HepG2 (cell line): ENCODE measurements around the gene CCDC6. TPM values are rescaled to one million over a fixed set of nuclear protein-coding genes. Genes with fewer than 3 reads are reported as not detected.

Source experiments
- ATAC-seq: fragments of 200-7000 bp; cut with Tn5 transposase; 3 replicates; pipeline ENCODE4 v1.9.1; 2020; ENCODE audit warnings: mild to moderate bottlenecking, moderate library complexity
- BruUV-seq: library from RNA; stranded (reverse); fragments of 400-500 nt; replicated peaks from 2 replicates; lab custom pipeline; 2021; lab: Mats Ljungman, UMichigan
- CTCF ChIA-PET: fragments of 300-600 bp; formaldehyde crosslinking; extraction: SDS; loops from one replicate; lab custom pipeline; 2021; ENCODE audit warnings: low total read pairs, inconsistent platforms, low intra/inter-chr PET ratio; lab: Yijun Ruan, JAX
- POLR2A ChIA-PET: fragments of 350-600 bp; sonication (Branson Sonifier 250); formaldehyde crosslinking; loops from one replicate; lab custom pipeline; 2020; ENCODE audit warnings: antibody characterized with exemption, inconsistent platforms; lab: Yijun Ruan, JAX
- DNase-seq: peaks from one replicate; pipeline ENCODE4 v3.0.0-alpha.2; 2015; ENCODE audit warnings: low spot score
- FAIRE-seq: peaks from 3 replicates; lab custom pipeline; 2011; peaks lifted over from hg19 to GRCh38; lab: Jason Lieb, UNC
- H2AFZ ChIP-seq: one replicate; pipeline ENCODE4 v1.6.1; 2011; ENCODE audit warnings: low read length, inconsistent platforms
- H3K27ac ChIP-seq: fragments of 300-600 bp; 3 replicates; pipeline ENCODE4 v1.8.0; 2011; ENCODE audit warnings: mixed run types, mild to moderate bottlenecking, mixed read lengths, low read length, inconsistent platforms; ENCODE audit not compliant: insufficient read depth; ENCODE audit errors: extremely low read length
- H3K27me3 ChIP-seq, 2 experiments: fragments of 200-600 bp in 1 of 2; 2 replicates in 1 of 2; 3 replicates in 1 of 2; pipeline versions ENCODE4 v1.6.0 to v1.8.0; 2011; ENCODE audit warnings: low read length in 2 of 2, mild to moderate bottlenecking in 2 of 2, moderate library complexity in 2 of 2, inconsistent platforms in 1 of 2; ENCODE audit not compliant: insufficient read depth in 2 of 2, control insufficient read depth in 1 of 2
- H3K36me3 ChIP-seq, 2 experiments: fragments of 200-600 bp in 1 of 2; replicated peaks in 1 of 2; 2 replicates in 1 of 2; 3 replicates in 1 of 2; pipeline versions ENCODE4 v1.5.1 to v1.8.0; 2011; ENCODE audit warnings: low read length in 2 of 2, inconsistent platforms in 1 of 2; ENCODE audit not compliant: insufficient read depth in 2 of 2, control insufficient read depth in 1 of 2
- H3K4me1 ChIP-seq: 2 replicates; pipeline ENCODE4 v1.5.1; 2012; ENCODE audit warnings: low read length, inconsistent platforms; ENCODE audit not compliant: insufficient read depth
- H3K4me2 ChIP-seq: 2 replicates; pipeline ENCODE4 v1.6.0; 2011; ENCODE audit warnings: low read depth, low read length, inconsistent platforms
- H3K4me3 ChIP-seq, 3 experiments: fragments of 200-600 bp in 1 of 3; sonication (generic), shearing (Covaris generic) in 1 of 3; replicated peaks in 1 of 3; 2 replicates each; pipeline ENCODE4 v1.5.1; 2011 to 2016; ENCODE audit warnings: low read length in 3 of 3, inconsistent platforms in 2 of 3, low read depth in 2 of 3, mild to moderate bottlenecking in 2 of 3, control low read depth in 1 of 3, mixed read lengths in 1 of 3; ENCODE audit not compliant: insufficient read depth in 1 of 3
- H3K79me2 ChIP-seq: one replicate; pipeline ENCODE4 v1.6.1; 2011; ENCODE audit warnings: low read length, inconsistent platforms; ENCODE audit not compliant: insufficient read depth
- H3K9ac ChIP-seq: 2 replicates; pipeline ENCODE4 v1.6.0; 2011; ENCODE audit warnings: mild to moderate bottlenecking, low read depth, low read length, inconsistent platforms; ENCODE audit not compliant: insufficient read depth
- H3K9me3 ChIP-seq: 2 replicates; pipeline ENCODE4 v1.5.1; 2012; ENCODE audit warnings: mild to moderate bottlenecking, low read length
- H4K20me1 ChIP-seq: 2 replicates; pipeline ENCODE4 v1.6.0; 2011; ENCODE audit warnings: inconsistent platforms, mild to moderate bottlenecking, low read length, moderate library complexity; ENCODE audit not compliant: insufficient read depth
- BCLAF1 ChIP-seq: fragments of 450-650 bp; IDR thresholded peaks from 2 replicates; pipeline ENCODE4 v1.6.1; 2017; ENCODE audit warnings: mild to moderate bottlenecking
- GFI1 ChIP-seq: sonication (generic); formaldehyde crosslinking; IDR thresholded peaks from 2 replicates; pipeline ENCODE4 v1.5.0; 2020; ENCODE audit warnings: missing genetic modification reagents, mild to moderate bottlenecking, borderline replicate concordance
- NFATC3 ChIP-seq: sonication (generic); formaldehyde crosslinking; IDR thresholded peaks from 2 replicates; pipeline ENCODE4 v1.5.1; 2020; ENCODE audit warnings: mild to moderate bottlenecking, missing genetic modification reagents
- NFYB ChIP-seq: sonication (generic); formaldehyde crosslinking; IDR thresholded peaks from 2 replicates; pipeline ENCODE4 v1.4.0; 2020; ENCODE audit warnings: missing genetic modification reagents
- RFX1 ChIP-seq: fragments of 450-650 bp; IDR thresholded peaks from 2 replicates; pipeline ENCODE4 v1.6.1; 2017
- SATB2 ChIP-seq: sonication (generic); formaldehyde crosslinking; IDR thresholded peaks from 2 replicates; pipeline ENCODE4 v1.5.0; 2020; ENCODE audit warnings: missing genetic modification reagents
- SMARCC2 ChIP-seq: fragments of 450-650 bp; IDR thresholded peaks from 2 replicates; pipeline ENCODE4 v1.6.1; 2017; ENCODE audit warnings: antibody characterized with exemption, mild to moderate bottlenecking
- SOX5 ChIP-seq: IDR thresholded peaks from 2 replicates; pipeline ENCODE4 v1.6.1; 2016; ENCODE audit warnings: borderline replicate concordance
- TOPORS ChIP-seq: sonication (generic); formaldehyde crosslinking; IDR thresholded peaks from 2 replicates; pipeline ENCODE4 v1.8.0; 2023; ENCODE audit warnings: mild to moderate bottlenecking, missing genetic modification reagents
- ZBTB7B ChIP-seq: sonication (generic); formaldehyde crosslinking; IDR thresholded peaks from 2 replicates; pipeline ENCODE4 v1.4.0; 2020; ENCODE audit warnings: missing genetic modification reagents
- ZNF543 ChIP-seq: sonication (generic); formaldehyde crosslinking; IDR thresholded peaks from 2 replicates; pipeline ENCODE4 v1.4.0; 2020; ENCODE audit warnings: mild to moderate bottlenecking, missing genetic modification reagents
- ZNF629 ChIP-seq: sonication (generic); formaldehyde crosslinking; conservative IDR thresholded peaks from 2 replicates; pipeline ENCODE4 v1.5.0; 2020; ENCODE audit warnings: missing genetic modification reagents
- WGBS: methylation state at CpG from one replicate; pipeline ENCODE4 v1.1.6; 2017; ENCODE audit warnings: low lambda C conversion rate; 5-methylcytosine and 5-hydroxymethylcytosine counted together
- in situ Hi-C: cut with HindIII; loops from 2 replicates; pipeline ENCODE4 v1.10.0; 2017; ENCODE audit warnings: low pct_unique_long_range_greater_than_20kb; ENCODE audit not compliant: extremely low pct_ligation_motif_present
- intact Hi-C: fragments of 100-400 bp; cut with micrococcal nuclease; formaldehyde crosslinking; loops from one replicate; pipeline ENCODE4 v1.10.0; 2022; ENCODE audit not compliant: unreplicated experiment
- polyA plus RNA-seq, 8 experiments: library from polyadenylated mRNA; depleted of rRNA in 3 of 8; stranded (reverse) in 7 of 8; unstranded in 1 of 8; fragments of >200 nt; fragmentation: Illumina TruSeq in 4 of 8; extraction: Trizol in 4 of 8; gene quantifications; 2 replicates each; pipeline versions ENCODE4 v1.2.1 to v1.2.3, GENCODE V29; 2011 to 2016; ENCODE audit warnings: low read depth in 4 of 8, missing spikeins in 1 of 8, mixed read lengths in 1 of 8; ENCODE audit not compliant: insufficient read depth in 1 of 8
- total RNA-seq, 5 experiments: library from RNA; depleted of rRNA; stranded (reverse); fragments of >200 nt; fragmentation: Illumina TruSeq; extraction: Trizol; gene quantifications; 2 replicates each; pipeline ENCODE4 v1.2.3, GENCODE V29; 2016; ENCODE audit warnings: low read depth in 1 of 5
- TF ChIP-seq, protein P1 (sequence below): sonication (generic); formaldehyde crosslinking; IDR thresholded peaks from 2 replicates; pipeline ENCODE4 v1.9.0; 2021; ENCODE audit warnings: mild to moderate bottlenecking, missing genetic modification reagents

Gene CCDC6
- total and polyA plus RNA-seq, 2 of the 13 experiments (the other 11 are each of a cell fraction or from before 2014, with no cell fraction given), result 17.9 to 18.3 TPM

DNA sequence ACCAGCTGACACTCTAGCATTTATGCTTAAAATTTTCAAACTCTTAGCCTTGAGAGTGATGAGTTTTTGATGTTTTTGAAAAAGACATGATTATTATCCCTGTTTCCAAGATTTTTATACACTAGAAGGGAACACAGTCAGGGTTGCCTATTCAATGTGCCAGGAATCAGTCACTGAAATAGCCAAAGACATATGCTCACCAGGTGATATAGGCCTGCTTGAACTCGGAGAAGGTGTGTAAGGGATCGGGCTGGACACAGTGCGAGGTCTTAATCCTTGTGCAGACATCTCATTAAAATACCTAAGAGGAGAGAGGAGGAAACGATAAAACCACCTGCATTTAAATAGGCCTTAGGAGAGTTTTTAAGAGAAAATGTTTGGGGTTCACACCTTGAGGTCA lies 102.1 kb downstream of the CCDC6 start (continued):
- TF ChIP-seq, protein P1, sequence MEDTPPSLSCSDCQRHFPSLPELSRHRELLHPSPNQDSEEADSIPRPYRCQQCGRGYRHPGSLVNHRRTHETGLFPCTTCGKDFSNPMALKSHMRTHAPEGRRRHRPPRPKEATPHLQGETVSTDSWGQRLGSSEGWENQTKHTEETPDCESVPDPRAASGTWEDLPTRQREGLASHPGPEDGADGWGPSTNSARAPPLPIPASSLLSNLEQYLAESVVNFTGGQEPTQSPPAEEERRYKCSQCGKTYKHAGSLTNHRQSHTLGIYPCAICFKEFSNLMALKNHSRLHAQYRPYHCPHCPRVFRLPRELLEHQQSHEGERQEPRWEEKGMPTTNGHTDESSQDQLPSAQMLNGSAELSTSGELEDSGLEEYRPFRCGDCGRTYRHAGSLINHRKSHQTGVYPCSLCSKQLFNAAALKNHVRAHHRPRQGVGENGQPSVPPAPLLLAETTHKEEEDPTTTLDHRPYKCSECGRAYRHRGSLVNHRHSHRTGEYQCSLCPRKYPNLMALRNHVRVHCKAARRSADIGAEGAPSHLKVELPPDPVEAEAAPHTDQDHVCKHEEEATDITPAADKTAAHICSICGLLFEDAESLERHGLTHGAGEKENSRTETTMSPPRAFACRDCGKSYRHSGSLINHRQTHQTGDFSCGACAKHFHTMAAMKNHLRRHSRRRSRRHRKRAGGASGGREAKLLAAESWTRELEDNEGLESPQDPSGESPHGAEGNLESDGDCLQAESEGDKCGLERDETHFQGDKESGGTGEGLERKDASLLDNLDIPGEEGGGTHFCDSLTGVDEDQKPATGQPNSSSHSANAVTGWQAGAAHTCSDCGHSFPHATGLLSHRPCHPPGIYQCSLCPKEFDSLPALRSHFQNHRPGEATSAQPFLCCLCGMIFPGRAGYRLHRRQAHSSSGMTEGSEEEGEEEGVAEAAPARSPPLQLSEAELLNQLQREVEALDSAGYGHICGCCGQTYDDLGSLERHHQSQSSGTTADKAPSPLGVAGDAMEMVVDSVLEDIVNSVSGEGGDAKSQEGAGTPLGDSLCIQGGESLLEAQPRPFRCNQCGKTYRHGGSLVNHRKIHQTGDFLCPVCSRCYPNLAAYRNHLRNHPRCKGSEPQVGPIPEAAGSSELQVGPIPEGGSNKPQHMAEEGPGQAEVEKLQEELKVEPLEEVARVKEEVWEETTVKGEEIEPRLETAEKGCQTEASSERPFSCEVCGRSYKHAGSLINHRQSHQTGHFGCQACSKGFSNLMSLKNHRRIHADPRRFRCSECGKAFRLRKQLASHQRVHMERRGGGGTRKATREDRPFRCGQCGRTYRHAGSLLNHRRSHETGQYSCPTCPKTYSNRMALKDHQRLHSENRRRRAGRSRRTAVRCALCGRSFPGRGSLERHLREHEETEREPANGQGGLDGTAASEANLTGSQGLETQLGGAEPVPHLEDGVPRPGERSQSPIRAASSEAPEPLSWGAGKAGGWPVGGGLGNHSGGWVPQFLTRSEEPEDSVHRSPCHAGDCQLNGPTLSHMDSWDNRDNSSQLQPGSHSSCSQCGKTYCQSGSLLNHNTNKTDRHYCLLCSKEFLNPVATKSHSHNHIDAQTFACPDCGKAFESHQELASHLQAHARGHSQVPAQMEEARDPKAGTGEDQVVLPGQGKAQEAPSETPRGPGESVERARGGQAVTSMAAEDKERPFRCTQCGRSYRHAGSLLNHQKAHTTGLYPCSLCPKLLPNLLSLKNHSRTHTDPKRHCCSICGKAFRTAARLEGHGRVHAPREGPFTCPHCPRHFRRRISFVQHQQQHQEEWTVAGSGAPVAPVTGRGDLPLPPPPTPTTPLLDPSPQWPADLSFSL, result no peak
- TF ChIP-seq BCLAF1, result no peak

DNA sequence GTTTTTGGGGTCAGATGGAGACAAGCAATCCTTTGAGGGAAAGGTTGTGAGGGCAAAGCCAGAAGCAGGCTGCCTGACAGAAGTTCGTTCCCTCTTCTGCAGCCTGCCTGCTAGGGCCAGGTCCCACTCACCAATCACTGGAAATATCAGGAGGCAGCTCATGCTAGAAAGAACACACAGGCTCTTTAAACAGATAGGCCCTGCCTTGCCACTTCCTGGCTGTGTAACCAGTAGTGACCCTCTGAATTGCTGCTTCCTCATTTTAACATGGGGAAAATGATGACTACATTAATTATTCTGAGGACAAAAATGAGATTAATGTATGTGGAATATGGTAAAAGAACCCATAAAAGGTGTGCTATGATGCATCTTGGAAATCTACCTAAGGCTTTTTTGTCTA lies 102.6 kb downstream of the CCDC6 start:
- H3K27me3 ChIP-seq, result no peaks in the 10 kb centered on the region
- POLR2A ChIA-PET, result no interaction called here
- no peaks in the 10 kb centered on the region for H3K79me2 ChIP-seq
- intact Hi-C loops (no loop called here), in situ Hi-C loops (loop anchor here (25.0 kb wide), 1 partner anchor 1016 kb away; no protein-coding TSS in a partner anchor)
- no peak for FAIRE-seq
- H3K36me3 ChIP-seq, result peaks cover 15 to 66% of the 10 kb centered on the region in 2 experiments
- H3K27ac ChIP-seq, result no peak overlapping the region
- no peak for DNase-seq
- no peaks in the 10 kb centered on the region for H3K4me1 ChIP-seq
- no peak overlapping the region for H3K4me2 ChIP-seq
- BruUV-seq, result no TSS peak
- TF ChIP-seq GFI1 (no peak), TOPORS (CRISPR knock-in tag) (no peak), NFYB (no peak), NFATC3 (CRISPR knock-in tag) (no peak), RFX1 (no peak), SMARCC2 (no peak), SOX5 (CRISPR knock-in tag) (no peak), ZNF543 (CRISPR knock-in tag) (no peak), ZNF629 (CRISPR knock-in tag) (no peak), ZBTB7B (CRISPR knock-in tag) (no peak), SATB2 (CRISPR knock-in tag) (no peak)
- H3K9me3 ChIP-seq, result no peaks in the 10 kb centered on the region
- no peak overlapping the region for H2AFZ ChIP-seq
- H3K4me3 ChIP-seq, result no peak overlapping the region
- H4K20me1 ChIP-seq, result no peaks in the 10 kb centered on the region
- CTCF ChIA-PET, result no interaction called here
- no peak for ATAC-seq
- H3K9ac ChIP-seq, result no peak overlapping the region
- WGBS, result 78% methylated on average over 1 of the region's 1 CpG
